ENCODE measurements around the gene LMNB1.

- TF ChIP-seq CTCF (IDR thresholded peaks at IDR 0.05) (no peak), POLR2AphosphoS5 (IDR thresholded peaks at IDR 0.05; ENCODE audit: insufficient read depth in 1 of 2, low read depth in 1 of 2) (no peak)
Measured at GRCh38 chr5:126849101-126849678, 72.3 kb downstream of the LMNB1 start.
